HEK293T (cell line): ENCODE measurements around the gene CUL4B.
"Not testable (repeated sequence)": the region's sequence is repeated elsewhere in the genome, so short reads cannot be mapped to it uniquely, and the experiment has no call there.

Experiments used
- CTCF ChIA-PET: fragments of 350-600 bp; formaldehyde crosslinking; extraction: SDS; loops from one replicate; lab custom pipeline; 2021; ENCODE audit warnings: antibody characterized with exemption, inconsistent platforms; lab: Yijun Ruan, JAX
- POLR2A ChIA-PET: fragments of 350-600 bp; formaldehyde crosslinking; extraction: SDS; loops from one replicate; lab custom pipeline; 2020; ENCODE audit warnings: antibody characterized with exemption, inconsistent platforms; lab: Yijun Ruan, JAX
- DNase-seq: peaks from one replicate; pipeline ENCODE4 v3.0.0; 2012; ENCODE audit warnings: mixed read lengths; ENCODE audit errors: extremely low spot score
- ARNT ChIP-seq: fragments of 450-650 bp; IDR thresholded peaks from 2 replicates; pipeline ENCODE4 v1.6.1; 2017; ENCODE audit warnings: mild to moderate bottlenecking
- BHLHE40 ChIP-seq: fragments of 450-650 bp; IDR thresholded peaks from 2 replicates; pipeline ENCODE4 v1.6.1; 2016; ENCODE audit warnings: mild to moderate bottlenecking, moderate library complexity, borderline replicate concordance
- CTBP1 ChIP-seq: fragments of 450-650 bp; IDR thresholded peaks from 2 replicates; pipeline ENCODE4 v1.6.1; 2016; ENCODE audit warnings: borderline replicate concordance
- ELF4 ChIP-seq: fragments of 450-650 bp; IDR thresholded peaks from 2 replicates; pipeline ENCODE4 v1.6.1; 2017; ENCODE audit warnings: antibody characterized with exemption
- FOXA1 ChIP-seq: fragments of 450-650 bp; IDR thresholded peaks from 2 replicates; pipeline ENCODE4 v1.6.1; 2016; ENCODE audit warnings: mild to moderate bottlenecking
- FOXK2 ChIP-seq: fragments of 450-650 bp; IDR thresholded peaks from 2 replicates; pipeline ENCODE4 v1.6.1; 2016; ENCODE audit warnings: mild to moderate bottlenecking
- FOXM1 ChIP-seq: fragments of 450-650 bp; IDR thresholded peaks from 2 replicates; pipeline ENCODE4 v1.6.1; 2017; ENCODE audit warnings: mild to moderate bottlenecking, borderline replicate concordance
- HDGF ChIP-seq: fragments of 450-650 bp; IDR thresholded peaks from 2 replicates; pipeline ENCODE4 v1.6.1; 2017; ENCODE audit warnings: antibody characterized with exemption, borderline replicate concordance
- L3MBTL2 ChIP-seq: fragments of 450-650 bp; conservative IDR thresholded peaks from 2 replicates; pipeline ENCODE4 v1.6.1; 2016; ENCODE audit warnings: mild to moderate bottlenecking
- LEF1 ChIP-seq: fragments of 450-650 bp; IDR thresholded peaks from 2 replicates; pipeline ENCODE4 v1.6.1; 2017; ENCODE audit warnings: mild to moderate bottlenecking, borderline replicate concordance
- NFRKB ChIP-seq: fragments of 450-650 bp; IDR thresholded peaks from 2 replicates; pipeline ENCODE4 v1.6.1; 2016; ENCODE audit warnings: mild to moderate bottlenecking, moderate library complexity
- SP1 ChIP-seq: fragments of 450-650 bp; IDR thresholded peaks from 2 replicates; pipeline ENCODE4 v1.6.1; 2017
- SUZ12 ChIP-seq: fragments of 450-650 bp; IDR thresholded peaks from 2 replicates; pipeline ENCODE4 v1.6.1; 2016; ENCODE audit warnings: mild to moderate bottlenecking
- TARDBP ChIP-seq: fragments of 450-650 bp; IDR thresholded peaks from 2 replicates; pipeline ENCODE4 v1.6.1; 2016
- ZNF384 ChIP-seq: fragments of 450-650 bp; IDR thresholded peaks from 2 replicates; pipeline ENCODE4 v1.6.1; 2016
- TF ChIP-seq, protein P1 (sequence below): fragments of 450-650 bp; IDR thresholded peaks from 2 replicates; pipeline ENCODE4 v1.6.1; 2016

Gene CUL4B

DNA sequence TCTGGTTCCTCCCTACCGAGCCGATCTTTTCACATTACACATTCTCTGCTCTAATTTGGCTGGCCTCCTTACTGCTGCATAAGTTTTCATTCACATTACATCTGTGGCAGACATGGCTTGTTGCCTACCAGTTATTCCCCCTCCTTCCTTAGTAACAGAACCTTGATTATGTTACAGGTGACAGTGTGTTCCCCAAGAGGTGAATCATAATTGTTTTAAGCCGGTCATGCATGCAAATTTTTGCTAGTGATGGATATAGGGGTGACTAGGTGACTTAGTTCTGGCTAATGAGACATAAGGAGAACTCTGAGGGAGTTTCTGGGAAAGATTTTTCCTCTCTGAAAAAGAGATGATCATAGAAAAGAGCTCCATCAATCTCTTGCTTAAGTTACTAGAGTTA, 83.3 kb downstream of the CUL4B start:
- POLR2A ChIA-PET: interaction anchor here (1.2 to 1.4 kb wide), 2 partner anchors 8 to 9 kb away, joined by 3 to 4 read pairs; no protein-coding TSS in a partner anchor
- DNase-seq: no peak
- TF ChIP-seq FOXA1: no peak
- TF ChIP-seq ZNF384: no peak
- TF ChIP-seq ELF4: no peak
- no peak for TF ChIP-seq L3MBTL2
- no peak for TF ChIP-seq SUZ12
- TF ChIP-seq, protein P1, sequence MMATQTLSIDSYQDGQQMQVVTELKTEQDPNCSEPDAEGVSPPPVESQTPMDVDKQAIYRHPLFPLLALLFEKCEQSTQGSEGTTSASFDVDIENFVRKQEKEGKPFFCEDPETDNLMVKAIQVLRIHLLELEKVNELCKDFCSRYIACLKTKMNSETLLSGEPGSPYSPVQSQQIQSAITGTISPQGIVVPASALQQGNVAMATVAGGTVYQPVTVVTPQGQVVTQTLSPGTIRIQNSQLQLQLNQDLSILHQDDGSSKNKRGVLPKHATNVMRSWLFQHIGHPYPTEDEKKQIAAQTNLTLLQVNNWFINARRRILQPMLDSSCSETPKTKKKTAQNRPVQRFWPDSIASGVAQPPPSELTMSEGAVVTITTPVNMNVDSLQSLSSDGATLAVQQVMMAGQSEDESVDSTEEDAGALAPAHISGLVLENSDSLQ: no peak
- TF ChIP-seq ARNT: no peak
- TF ChIP-seq FOXK2: no peak
- TF ChIP-seq LEF1: no peak
- no peak for TF ChIP-seq FOXM1
- TF ChIP-seq SP1: no peak
- TF ChIP-seq HDGF: no peak
- no peak for TF ChIP-seq TARDBP
- no peak for TF ChIP-seq BHLHE40
- no peak for TF ChIP-seq CTBP1
- TF ChIP-seq NFRKB: no peak
- CTCF ChIA-PET: interaction anchor here (1.0 kb wide), 1 partner anchor 25 kb away, joined by 4 read pairs; no protein-coding TSS in a partner anchor

- no peak for TF ChIP-seq SP1
- no peak for TF ChIP-seq ZNF384
- no peak for TF ChIP-seq ELF4
- no peak for TF ChIP-seq TARDBP
- TF ChIP-seq FOXM1: no peak
- TF ChIP-seq SUZ12: no peak
- ChIA-PET CTCF (interaction anchor here (1.3 kb wide), 1 partner anchor 9 kb away, joined by 4 read pairs; no protein-coding TSS in a partner anchor), POLR2A (interaction anchor here (1.2 kb wide), 1 partner anchor 9 kb away, joined by 4 read pairs; no protein-coding TSS in a partner anchor)
- no peak for DNase-seq
Observed at GRCh38 chrX:120476714-120477113, 84.0 kb downstream of the CUL4B start.

- CTCF ChIA-PET: interaction anchor here (0.6 to 1.0 kb wide), 3 partner anchors 11 to 24 kb away, joined by 3 to 6 read pairs (median 4); no protein-coding TSS in a partner anchor
- POLR2A ChIA-PET, DNase-seq: not testable (repeated sequence)
Observed at GRCh38 chrX:120475447-120475846, 85.3 kb downstream of the CUL4B start.
